Measurements from ENCODE around the gene CLEC16A. TPM values are rescaled to one million over a fixed set of nuclear protein-coding genes. Genes with fewer than 3 reads are reported as not detected.

Gene CLEC16A
- total RNA-seq, 1 donor from 2014 or later, result 19.8 TPM

DNA sequence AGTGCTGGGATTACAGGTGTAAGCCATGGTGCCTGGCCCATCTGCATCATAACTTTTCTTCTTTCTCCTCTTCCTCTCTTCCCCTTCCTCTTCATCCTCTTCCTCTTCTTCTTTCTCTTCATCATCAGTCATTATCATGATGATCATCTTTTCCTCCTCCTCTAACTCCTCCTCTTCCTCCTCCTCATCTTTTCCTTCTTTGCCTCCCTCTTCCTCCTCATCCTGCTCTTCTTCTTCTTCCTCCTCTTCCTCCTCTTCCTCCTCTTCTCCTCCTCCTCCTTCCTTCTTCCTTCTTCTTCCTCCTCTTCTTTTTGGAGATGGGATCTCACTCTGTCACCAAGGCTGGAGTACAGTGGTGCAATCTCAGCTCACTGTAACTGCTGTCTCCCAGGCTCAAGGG is 249.1 kb downstream of the CLEC16A start:
- H3K36me3 ChIP-seq (ENCODE audit: control insufficient read depth, insufficient read depth, low read length), result no peaks in the 10 kb centered on the region
- DNase-seq (ENCODE audit: low read depth), result no peak
- H3K27me3 ChIP-seq (ENCODE audit: control insufficient read depth, insufficient read depth, low read length), result no peaks in the 10 kb centered on the region
- TF ChIP-seq, protein P1, sequence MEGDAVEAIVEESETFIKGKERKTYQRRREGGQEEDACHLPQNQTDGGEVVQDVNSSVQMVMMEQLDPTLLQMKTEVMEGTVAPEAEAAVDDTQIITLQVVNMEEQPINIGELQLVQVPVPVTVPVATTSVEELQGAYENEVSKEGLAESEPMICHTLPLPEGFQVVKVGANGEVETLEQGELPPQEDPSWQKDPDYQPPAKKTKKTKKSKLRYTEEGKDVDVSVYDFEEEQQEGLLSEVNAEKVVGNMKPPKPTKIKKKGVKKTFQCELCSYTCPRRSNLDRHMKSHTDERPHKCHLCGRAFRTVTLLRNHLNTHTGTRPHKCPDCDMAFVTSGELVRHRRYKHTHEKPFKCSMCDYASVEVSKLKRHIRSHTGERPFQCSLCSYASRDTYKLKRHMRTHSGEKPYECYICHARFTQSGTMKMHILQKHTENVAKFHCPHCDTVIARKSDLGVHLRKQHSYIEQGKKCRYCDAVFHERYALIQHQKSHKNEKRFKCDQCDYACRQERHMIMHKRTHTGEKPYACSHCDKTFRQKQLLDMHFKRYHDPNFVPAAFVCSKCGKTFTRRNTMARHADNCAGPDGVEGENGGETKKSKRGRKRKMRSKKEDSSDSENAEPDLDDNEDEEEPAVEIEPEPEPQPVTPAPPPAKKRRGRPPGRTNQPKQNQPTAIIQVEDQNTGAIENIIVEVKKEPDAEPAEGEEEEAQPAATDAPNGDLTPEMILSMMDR (IDR thresholded peaks at IDR 0.05; ENCODE audit: insufficient read depth, low read length, poor library complexity, severe bottlenecking), result no peak
- H3K4me3 ChIP-seq (ENCODE audit: low read depth, low read length), result no peak overlapping the region

- Histone ChIP-seq H3K36me3 (ENCODE audit: control insufficient read depth, insufficient read depth, low read length) (no peaks in the 10 kb centered on the region), H3K4me3 (ENCODE audit: low read depth, low read length) (no peak overlapping the region), H3K27me3 (ENCODE audit: control insufficient read depth, insufficient read depth, low read length) (no peaks in the 10 kb centered on the region)
- TF ChIP-seq, protein P1 (IDR thresholded peaks at IDR 0.05; ENCODE audit: insufficient read depth, low read length, poor library complexity, severe bottlenecking), result no peak
- DNase-seq (ENCODE audit: low read depth), result no peak
These were observed 250.5 kb downstream of the CLEC16A start for GRCh38 chr16:11194913-11195312.

GRCh38 chr16:11196286-11196828 is 252.0 kb downstream of the CLEC16A start:
- no peak for DNase-seq (ENCODE audit: low read depth)
- Histone ChIP-seq H3K36me3 (ENCODE audit: control insufficient read depth, insufficient read depth, low read length) (no peaks in the 10 kb centered on the region), H3K27me3 (ENCODE audit: control insufficient read depth, insufficient read depth, low read length) (no peaks in the 10 kb centered on the region), H3K4me3 (ENCODE audit: low read depth, low read length) (no peak overlapping the region)
- TF ChIP-seq, protein P1 (IDR thresholded peaks at IDR 0.05; ENCODE audit: insufficient read depth, low read length, poor library complexity, severe bottlenecking), result no peak

- H3K36me3 ChIP-seq (ENCODE audit: control insufficient read depth, insufficient read depth, low read length), result no peaks in the 10 kb centered on the region
- TF ChIP-seq, protein P1 (IDR thresholded peaks at IDR 0.05; ENCODE audit: insufficient read depth, low read length, poor library complexity, severe bottlenecking), result no peak
- no peak overlapping the region for H3K4me3 ChIP-seq (ENCODE audit: low read depth, low read length)
- H3K27me3 ChIP-seq (ENCODE audit: control insufficient read depth, insufficient read depth, low read length), result no peaks in the 10 kb centered on the region
- DNase-seq (ENCODE audit: low read depth), result no peak
These were observed 254.0 kb downstream of the CLEC16A start for GRCh38 chr16:11198375-11198774.

DNA sequence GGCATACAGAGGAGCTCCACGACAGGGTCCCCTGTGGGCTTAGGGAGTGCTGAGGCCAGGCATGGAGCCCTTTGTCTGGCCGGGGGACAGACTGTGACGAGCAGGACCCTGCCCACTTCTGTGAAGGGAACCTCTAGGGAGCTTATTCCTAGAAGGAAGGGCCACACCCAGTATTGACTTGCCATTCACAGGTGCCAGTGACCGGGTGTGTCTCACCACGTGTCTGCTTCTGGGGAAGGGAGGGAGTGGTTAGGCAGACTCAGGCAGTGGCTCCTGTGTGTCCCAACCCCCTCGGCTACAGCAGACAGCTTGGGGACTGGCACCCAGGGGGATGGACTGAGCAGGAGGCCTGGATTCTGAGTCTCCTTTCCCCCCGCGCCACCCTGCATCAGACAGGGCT is 254.5 kb downstream of the CLEC16A start:
- Histone ChIP-seq H3K36me3 (ENCODE audit: control insufficient read depth, insufficient read depth, low read length) (no peaks in the 10 kb centered on the region), H3K4me3 (ENCODE audit: low read depth, low read length) (no peak overlapping the region), H3K27me3 (ENCODE audit: control insufficient read depth, insufficient read depth, low read length) (no peaks in the 10 kb centered on the region)
- TF ChIP-seq, protein P1 (IDR thresholded peaks at IDR 0.05; ENCODE audit: insufficient read depth, low read length, poor library complexity, severe bottlenecking), result no peak
- no peak for DNase-seq (ENCODE audit: low read depth)

DNA sequence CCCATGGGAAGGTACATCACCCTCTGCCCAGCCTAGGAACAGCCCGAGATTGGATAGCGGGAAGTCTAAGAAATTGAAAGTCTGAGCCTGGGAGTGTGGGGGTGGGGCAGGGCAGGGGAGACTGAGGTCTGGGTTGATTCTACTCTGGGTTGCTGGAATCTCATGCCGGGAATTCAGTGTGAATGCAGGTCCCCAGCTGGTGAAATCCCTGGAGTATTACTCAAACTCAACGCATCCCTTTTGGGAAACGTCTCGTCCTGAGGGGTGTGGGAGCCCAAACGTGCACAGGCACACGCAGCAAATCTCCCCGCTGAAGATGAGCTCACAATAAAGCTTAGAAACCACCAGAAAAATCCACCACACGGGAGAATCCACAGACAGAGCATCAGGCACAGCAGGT is 256.2 kb downstream of the CLEC16A start:
- DNase-seq (ENCODE audit: low read depth), result no peak
- H3K27me3 ChIP-seq (ENCODE audit: control insufficient read depth, insufficient read depth, low read length), result no peaks in the 10 kb centered on the region
- TF ChIP-seq, protein P1 (IDR thresholded peaks at IDR 0.05; ENCODE audit: insufficient read depth, low read length, poor library complexity, severe bottlenecking), result no peak
- no peak overlapping the region for H3K4me3 ChIP-seq (ENCODE audit: low read depth, low read length)
- no peaks in the 10 kb centered on the region for H3K36me3 ChIP-seq (ENCODE audit: control insufficient read depth, insufficient read depth, low read length)
